GM18526 (cell line): ENCODE data around the gene MPZL1.

Source experiments
- POLR2A ChIP-seq: IDR thresholded peaks from 3 replicates; pipeline ENCODE4 v1.6.1; 2011; ENCODE audit not compliant: insufficient read length; ENCODE audit errors: extremely low read depth

The MPZL1 gene

DNA sequence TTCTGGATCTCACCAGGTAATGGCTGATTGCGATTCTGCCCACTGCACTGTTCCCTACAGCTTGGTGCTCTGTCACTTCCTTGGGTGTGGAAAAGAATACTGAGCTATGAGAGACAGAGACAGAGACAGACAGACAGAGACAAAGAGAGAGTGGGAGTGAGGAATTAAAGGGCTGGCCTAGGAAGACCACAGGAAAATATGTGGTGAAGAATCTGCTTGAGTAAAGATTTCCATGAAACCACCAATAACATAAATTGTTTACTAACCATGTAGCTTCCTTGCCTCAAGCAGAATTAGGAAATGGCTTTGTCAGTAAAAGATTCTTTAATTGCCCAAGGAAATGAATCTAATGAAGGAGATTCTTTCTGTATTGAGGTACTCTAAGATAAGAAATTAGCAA lies 54.4 kb downstream of the MPZL1 start:
- no peak for TF ChIP-seq POLR2A

DNA sequence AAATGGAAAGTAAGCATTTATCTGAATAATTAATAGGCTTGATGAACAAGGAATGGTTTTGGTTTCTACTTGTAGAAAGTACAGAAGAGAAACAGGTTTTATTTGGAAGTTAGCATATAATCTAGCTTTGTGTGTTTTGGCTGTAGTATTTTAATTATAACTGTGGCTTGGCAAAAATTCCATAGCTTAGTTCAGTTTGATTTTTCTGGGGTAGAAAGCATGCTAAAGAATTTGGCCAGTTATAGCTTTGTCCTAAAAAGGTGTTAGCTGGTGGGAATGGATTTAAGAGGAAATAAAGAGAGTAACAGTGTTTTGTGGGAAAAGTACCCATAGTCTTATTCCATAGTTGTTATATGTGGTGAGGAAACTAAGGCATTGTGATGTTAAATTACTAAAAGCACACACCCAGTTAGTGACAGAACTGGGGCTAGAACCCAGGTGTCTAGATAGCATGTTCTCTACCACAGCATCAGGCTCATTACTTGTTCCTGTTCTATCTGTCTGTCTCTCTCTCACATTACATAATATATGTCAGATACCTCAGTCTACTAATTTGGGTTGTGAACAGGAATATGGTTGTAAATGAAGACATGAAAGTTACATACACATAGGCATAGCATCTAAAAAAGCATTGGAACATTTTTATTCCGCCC lies 55.0 kb downstream of the MPZL1 start:
- TF ChIP-seq POLR2A: no peak

DNA sequence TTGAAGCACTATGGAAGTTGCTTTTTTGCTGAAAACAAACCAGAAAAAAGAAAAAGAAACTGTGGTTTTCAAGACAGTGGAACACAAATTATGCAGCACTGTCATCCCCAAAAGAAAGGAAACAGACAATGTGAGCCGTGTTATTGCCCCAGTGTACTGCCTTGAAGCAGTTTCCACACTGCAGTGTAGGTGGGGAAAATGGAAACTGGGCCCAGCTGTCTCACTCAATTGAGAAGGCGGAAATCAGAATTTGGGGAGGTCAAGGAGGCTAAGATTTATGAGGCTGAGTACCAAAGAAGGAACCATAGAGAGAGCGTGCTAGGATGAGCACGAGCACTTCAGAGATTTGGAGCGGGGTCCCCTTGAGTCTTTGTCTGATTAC lies 55.5 kb downstream of the MPZL1 start:
- TF ChIP-seq POLR2A: no peak

DNA sequence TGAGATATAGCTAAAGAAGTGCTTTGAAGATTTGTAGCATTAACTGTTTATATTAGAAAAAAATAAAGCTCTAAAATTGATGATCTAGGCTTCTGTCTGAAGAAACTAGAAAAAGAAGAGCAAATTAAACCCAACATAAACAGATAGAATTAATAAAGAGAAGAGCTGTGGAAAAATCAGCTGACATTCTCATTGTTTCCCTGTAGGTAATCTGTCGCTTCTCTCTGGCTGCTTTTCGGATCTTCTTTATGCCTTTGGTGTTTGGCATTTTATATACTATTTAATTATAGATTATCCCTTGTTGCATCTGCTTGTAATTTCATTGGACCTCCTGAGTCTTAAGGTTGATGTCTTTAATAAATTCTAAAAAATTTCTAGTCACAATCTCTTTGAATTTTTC lies 59.8 kb downstream of the MPZL1 start:
- no peak for TF ChIP-seq POLR2A

DNA sequence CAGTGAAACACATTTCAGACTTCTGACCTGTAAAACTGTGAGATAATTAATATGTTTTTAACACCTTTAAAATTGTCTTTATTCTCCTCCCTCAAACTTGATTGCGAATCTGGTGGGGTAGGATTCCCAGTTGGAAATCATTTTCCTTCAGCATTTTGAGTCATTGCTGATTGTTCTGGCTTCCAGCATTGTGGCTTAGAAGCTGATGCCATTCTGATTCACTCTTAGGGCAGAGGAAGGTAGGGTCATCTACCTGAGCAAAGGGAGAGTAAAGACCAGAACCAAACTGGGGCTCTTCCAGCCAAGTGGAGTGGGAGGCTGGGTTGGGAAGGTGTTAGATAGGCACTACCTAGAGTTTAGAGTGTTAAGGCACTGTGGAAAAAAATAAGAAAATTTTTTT lies 61.2 kb downstream of the MPZL1 start:
- TF ChIP-seq POLR2A: no peak

DNA sequence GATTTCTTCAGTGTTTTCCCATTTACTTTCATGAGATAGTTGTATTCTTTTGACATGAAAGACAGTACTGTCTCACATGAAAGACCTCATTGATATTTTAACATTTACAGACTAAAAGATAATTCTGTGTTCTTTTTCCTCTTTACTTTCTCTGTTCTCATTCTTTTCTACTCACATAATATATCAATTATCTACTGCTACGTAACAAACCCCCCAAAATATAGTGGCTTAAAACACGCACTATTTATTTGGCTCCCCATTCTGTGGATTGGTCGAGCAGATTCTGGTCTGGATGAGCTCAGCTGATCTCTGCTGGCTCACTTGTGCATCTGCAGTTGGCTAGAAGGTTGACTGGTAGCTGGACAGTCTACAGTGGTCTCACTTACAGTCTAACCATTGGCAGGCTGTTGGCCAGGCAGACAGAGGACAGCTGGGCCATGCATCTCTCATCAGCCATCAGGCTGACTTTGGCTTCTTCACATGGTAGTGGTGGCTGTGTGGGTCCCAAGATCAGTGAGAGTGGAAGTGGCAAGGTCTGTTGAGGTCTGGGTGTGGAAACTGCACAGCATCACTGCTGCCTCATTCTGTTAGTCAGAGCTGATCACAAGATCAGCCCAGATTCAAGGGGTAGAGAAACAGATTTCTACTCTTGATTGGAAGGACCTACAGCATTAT lies 63.2 kb downstream of the MPZL1 start:
- TF ChIP-seq POLR2A: no peak

DNA sequence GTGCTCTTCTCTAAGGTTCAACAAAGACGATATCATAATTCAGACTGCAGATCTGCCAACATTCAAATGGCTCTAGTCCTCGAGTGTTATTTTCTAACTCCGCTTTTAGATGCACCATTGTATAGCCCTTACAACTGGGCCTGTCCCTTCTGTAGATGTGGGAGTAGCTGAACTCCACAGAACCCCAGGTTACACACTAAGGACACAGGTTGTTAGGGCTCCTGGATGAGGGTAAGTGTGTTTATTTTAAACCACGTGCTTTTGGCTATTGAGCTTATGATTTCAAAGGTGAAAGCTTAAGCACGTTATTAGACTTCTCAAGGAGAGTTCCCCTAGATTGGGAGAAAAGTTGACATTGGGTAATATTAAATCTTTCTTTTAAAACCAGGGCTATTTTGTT lies 64.7 kb downstream of the MPZL1 start:
- TF ChIP-seq POLR2A: no peak

DNA sequence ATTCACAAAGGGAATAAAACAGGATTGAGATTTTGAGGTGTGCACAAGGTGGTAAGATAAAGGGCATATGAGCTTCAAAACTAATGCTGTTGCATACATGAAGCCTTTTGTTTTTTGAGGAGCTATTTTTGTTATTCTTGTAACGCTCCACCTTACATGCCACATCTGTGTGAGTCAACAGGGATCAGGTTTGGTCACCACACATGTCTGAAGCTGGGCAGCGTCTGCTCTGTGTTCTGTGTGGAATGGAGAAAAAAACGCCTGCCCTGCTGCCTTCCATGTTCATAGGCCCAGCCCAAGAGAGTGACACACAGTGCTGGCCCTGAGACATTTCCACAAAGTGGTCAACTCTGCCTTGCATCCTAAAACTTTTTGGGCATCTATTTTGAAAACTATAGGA lies 67.7 kb downstream of the MPZL1 start:
- no peak for TF ChIP-seq POLR2A

DNA sequence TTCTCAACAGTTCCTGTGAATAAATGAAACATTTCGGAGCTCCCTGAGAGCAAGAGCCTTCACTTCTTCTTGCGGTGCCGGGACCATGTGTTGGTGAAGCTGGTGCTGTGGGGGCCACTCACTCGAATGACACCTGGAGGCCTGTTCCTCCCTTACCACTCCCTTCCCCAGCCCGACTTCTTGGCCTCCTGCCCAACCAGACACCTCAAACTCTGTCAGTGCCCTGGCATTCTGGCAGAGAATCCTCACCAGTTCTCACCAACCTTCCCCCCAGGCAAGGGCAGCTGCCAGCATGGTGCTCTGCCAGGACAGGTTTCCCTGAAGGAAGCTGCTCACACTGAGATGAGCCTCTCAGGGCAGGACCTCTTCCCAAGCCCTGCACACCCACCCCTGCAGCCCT lies 68.3 kb downstream of the MPZL1 start:
- TF ChIP-seq POLR2A: no peak

DNA sequence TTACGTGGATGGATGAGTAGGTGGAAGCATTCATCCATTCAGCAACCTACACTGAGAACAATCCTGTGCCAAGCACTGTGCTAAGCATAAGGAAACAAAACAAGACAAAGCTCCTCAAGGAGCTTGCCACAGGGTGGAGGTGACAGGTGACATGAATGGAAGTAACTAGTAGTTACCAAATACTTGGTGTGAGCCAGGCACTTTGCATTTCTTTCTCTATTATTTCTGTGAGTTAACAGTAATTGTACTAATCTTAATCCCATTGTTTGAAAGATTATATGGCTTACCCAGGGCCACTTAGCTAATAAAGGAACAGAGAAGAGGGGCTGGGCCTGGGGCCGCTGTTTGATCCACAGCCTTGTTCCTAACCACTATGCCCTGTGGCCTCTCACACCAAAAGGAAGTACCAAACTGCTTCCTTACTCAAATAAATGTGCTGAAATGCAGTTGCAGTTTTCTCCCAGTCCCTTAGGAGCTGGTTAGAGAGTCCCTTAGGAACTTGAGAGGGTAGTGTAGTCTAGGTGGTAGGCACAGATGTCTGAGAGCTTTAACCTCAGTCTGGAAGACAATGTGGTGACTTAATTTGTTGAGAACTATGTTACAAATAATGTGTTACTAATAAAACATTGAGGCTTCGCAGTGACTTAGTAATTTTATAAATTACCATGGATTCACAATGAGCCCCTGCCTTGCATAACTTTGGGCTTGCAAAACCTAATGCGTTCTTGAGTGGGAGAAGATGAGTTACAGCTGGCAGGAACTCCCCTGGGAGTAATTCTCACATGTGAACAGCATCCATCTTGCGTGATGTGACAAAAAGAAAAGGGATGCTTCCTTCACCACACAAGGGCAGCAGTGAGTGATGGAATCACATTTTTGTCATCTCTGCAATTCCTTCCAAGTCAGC lies 69.8 kb downstream of the MPZL1 start:
- no peak for TF ChIP-seq POLR2A

DNA sequence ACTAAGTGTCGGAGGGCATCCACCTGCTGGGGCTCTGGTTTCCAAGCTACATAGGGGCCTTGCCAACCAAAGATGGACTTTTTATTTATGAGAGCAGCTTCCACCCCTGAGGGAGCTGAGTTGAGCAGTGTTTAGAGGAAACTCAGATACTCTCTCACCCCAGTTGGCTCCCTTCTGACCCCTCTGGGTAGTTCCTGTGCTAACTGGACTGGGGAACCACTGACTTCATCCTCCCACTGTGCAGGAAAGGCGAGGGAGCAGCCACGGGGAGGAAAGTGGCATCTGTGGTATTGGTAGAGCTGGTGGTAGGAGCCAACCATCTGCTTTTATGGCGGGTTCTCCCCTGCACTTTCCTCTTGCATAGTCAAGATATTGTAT lies 70.4 kb downstream of the MPZL1 start:
- TF ChIP-seq POLR2A: no peak

DNA sequence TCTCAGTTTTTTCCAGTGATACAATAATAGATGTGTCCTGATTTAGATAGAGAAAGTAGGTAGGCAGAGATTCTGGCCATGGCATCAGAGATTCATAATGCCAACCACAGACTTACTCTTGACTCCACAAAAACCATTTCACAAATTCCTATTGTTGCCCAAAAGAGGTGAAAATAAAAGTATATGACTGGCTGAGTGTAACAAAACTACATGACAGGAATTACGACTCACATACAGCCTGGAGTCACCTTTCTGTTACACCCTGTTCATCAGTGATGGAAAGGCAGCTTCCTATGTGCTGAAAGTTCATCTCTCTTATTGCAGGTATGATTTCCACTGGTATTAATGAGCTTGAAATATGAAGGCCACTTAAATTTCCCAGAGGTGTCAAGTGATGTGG lies 72.3 kb downstream of the MPZL1 start:
- TF ChIP-seq POLR2A: no peak

DNA sequence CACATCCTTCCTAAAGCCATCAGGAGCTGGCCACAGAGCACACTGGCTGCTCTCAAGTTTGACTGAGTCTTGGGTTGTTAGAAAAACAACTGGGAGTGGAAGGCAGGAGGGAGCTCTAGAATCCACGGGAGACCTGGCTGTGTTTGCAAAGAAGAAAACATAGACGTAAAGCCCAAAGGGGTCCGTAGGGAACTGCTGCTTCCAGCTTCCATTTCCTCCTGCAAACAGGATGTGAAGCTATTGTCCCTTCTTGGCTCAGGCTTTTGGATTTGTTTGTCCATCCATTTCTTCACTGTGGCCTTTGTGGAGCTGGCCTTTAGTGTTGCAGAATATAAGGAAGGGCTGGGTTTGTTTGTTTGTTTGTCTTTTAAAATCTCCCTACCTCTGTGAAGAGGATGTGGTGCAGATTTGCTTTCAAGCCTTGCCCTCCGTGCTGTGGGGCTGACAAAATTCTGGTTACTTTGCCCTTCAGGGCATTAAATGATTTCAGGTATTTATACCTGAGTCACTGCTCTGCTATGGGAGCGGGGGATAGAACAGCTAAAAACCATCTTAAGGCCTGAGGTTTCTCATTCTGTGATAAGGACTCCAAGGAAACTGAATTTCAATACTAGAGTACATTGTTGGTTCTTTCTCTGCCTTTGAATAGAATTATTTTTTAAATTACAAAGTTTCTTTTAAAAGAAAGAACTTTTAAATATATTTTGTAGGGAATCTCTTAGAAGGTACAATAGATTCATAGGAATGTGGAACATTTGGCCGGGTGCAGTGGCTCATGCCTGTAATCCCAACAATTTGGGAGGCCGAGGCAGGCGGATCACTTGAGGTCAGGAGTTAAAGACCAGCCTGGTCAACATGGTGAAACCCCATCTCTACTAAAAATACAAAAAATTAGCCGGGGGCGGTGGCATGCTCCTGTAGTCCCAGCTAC lies 74.3 kb downstream of the MPZL1 start:
- TF ChIP-seq POLR2A: no peak

DNA sequence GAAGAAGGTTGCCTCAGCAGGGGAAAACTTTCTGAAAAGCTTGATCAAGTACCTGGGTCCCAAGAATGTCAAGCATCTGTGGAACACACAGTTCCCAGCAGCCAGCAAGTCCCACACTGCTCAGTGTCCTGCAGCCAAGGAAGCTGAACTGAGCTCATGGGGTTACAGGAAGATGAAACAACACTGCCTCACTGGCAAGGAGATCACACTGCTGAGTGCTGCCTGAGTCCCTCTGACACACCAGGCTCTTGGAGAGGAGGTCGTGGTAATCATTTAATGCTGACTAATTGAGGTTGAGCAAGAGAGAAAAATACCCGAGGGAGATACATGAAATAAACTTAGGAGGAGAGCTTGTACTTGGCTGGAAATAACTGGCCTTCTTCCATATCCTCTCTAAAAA lies 75.2 kb downstream of the MPZL1 start:
- TF ChIP-seq POLR2A: no peak

DNA sequence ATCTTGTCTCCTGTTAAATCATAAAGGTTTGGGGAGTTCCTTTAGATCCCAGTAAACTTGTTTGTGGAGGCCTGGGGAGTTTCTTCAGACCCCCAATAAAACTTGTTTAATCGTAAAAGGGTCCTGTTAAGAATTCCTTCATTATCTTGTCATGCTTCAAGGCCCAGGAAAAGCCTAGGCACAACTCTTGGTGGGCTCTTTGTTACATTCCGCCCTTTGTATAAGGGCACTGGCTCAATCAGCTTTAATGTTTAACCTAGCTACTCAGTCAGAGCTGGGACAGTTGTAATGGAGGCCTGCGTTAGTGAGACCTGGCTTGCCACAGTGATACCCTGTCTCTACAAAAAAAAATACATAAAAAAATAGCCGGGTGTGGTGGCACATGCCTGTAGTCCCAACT lies 77.2 kb downstream of the MPZL1 start:
- no peak for TF ChIP-seq POLR2A
